Measurements from ENCODE around the gene ANKMY1. TPM values are rescaled to one million over a fixed set of nuclear protein-coding genes. Genes with fewer than 3 reads are reported as not detected.

Gene ANKMY1
- polyA plus RNA-seq, 3 donors, result 2.1 to 22.9 (median 2.9) TPM

DNA sequence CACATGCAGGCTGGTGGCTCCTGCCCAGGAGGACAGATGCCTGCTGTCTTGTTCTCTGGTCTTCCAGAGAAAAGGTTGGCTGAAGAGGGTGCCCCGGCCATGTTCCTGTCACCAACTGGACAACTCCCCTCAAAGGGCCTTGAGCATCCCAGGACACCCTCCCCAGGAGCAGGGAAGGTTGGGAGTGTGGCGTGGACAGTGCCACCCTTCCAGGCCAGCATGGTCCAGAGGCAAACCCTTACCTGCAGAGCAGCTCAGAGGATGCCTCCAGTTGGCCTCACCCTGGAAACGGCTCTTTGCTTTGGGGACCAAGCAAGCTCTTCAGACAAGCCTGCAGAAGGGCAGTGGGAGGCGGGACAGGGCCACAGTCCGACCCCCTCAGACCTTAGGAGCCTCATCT lies 127.2 kb downstream of the ANKMY1 start:
- H3K27me3 ChIP-seq (ENCODE audit: control insufficient read depth in 2 of 2, insufficient read depth in 2 of 2, low read length in 2 of 2), result peaks cover 3 to 17% of the 10 kb centered on the region in 2 donors
- intact Hi-C loops (cut with micrococcal nuclease), result loop anchor here in 1 of 2 donors (10.0 kb wide), 1 partner anchor 196 kb away; no protein-coding TSS in a partner anchor

DNA sequence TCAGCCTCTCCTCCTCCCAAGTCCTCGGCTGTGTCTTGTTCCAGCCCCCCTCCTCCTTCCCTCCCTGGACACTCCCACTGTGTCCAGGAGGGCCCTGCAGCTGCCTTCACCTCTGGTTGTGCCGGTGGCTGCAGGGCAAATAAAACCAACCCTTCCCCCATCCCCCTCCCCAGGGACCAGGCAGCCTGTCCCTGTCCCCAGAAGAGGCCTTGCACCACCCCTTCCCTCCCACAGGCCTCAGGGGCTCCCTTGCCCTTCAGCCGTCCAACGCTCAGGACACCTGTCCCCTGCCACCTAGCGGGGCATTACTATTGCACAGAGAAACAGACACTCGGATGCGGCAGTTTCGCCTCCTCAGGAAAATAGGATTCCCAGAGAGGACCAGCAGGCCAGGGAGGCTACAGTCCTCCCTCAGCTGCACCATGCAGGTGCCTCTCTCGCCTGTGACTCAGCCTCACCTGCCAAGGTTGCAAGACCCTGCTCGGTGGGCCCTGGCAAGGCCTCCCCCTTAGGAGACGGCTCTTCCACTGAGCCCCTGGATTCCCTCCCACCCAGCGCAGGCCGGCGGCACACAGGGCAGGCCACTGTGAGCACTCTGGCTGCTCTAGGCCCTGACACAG lies 127.8 kb downstream of the ANKMY1 start:
- intact Hi-C loops (cut with micrococcal nuclease), result loop anchor here in 1 of 2 donors (10.0 kb wide), 1 partner anchor 195 kb away; no protein-coding TSS in a partner anchor
- Histone ChIP-seq H3K79me2 (ENCODE audit: insufficient read depth, low read length) (no peaks in the 10 kb centered on the region), H4K20me1 (ENCODE audit: insufficient read depth, low read length) (no peaks in the 10 kb centered on the region), H3K4me2 (replicated peaks; ENCODE audit: extremely low read depth, low read length, poor library complexity, severe bottlenecking) (no peak overlapping the region), H3K9me3 (replicated peaks in 1 of 2; ENCODE audit: control insufficient read depth in 1 of 2, insufficient read depth in 1 of 2, low read length in 2 of 2) (peaks cover 7 to 8% of the 10 kb centered on the region in 2 donors), H2AFZ (ENCODE audit: insufficient read depth, low read depth, low read length, poor library complexity, severe bottlenecking) (no peak overlapping the region), H3K9ac (ENCODE audit: insufficient read depth, low read length, poor library complexity, severe bottlenecking) (no peak overlapping the region), H3K4me1 (ENCODE audit: control insufficient read depth in 1 of 2, insufficient read depth in 2 of 2, low read length in 2 of 2) (peaks cover 0 to 6% of the 10 kb centered on the region in 2 donors), H3K4me3 (replicated peaks in 1 of 3; ENCODE audit: low read depth in 2 of 3, low read length in 3 of 3) (no peak overlapping the region), H3K27ac (ENCODE audit: low read depth in 1 of 2, low read length in 2 of 2) (no peak overlapping the region), H3K36me3 (replicated peaks in 1 of 2; ENCODE audit: control insufficient read depth in 1 of 2, insufficient read depth in 2 of 2, low read length in 2 of 2) (no peaks in the 10 kb centered on the region), H3K27me3 (ENCODE audit: control insufficient read depth in 2 of 2, insufficient read depth in 2 of 2, low read length in 2 of 2) (peaks cover 3 to 17% of the 10 kb centered on the region in 2 donors)
- Mint-ChIP-seq H3K27ac (no peak overlapping the region), H3K27me3 (ENCODE audit: low read depth in 3 of 3) (peaks cover 14 to 38% (median 25%) of the 10 kb centered on the region in 3 donors), H3K36me3 (no peaks in the 10 kb centered on the region), H3K4me3 (no peak overlapping the region), H3K4me1 (peaks cover 4% of the 10 kb centered on the region), H3K9me3 (peaks cover 3 to 19% (median 11%) of the 10 kb centered on the region in 7 donors)
- TF ChIP-seq CTCF (IDR thresholded peaks at IDR 0.05), result no peak
- WGBS (ENCODE audit: insufficient coverage), result 84% methylated on average over 11 of the region's 14 CpGs
- DNase-seq, result no peak

More for the DNA sequence above, 127.2 kb downstream of the ANKMY1 start:
- 87% methylated on average over 3 of the region's 5 CpGs for WGBS (ENCODE audit: insufficient coverage)
- Mint-ChIP-seq H3K36me3 (no peaks in the 10 kb centered on the region), H3K4me1 (peaks cover 4% of the 10 kb centered on the region), H3K27me3 (ENCODE audit: low read depth in 3 of 3) (peaks cover 14 to 40% (median 25%) of the 10 kb centered on the region in 3 donors), H3K9me3 (peaks cover 0 to 15% (median 8%) of the 10 kb centered on the region in 7 donors), H3K4me3 (no peak overlapping the region), H3K27ac (no peak overlapping the region)
- no peak overlapping the region for H3K27ac ChIP-seq (ENCODE audit: low read depth in 1 of 2, low read length in 2 of 2)
- peaks cover 5 to 7% of the 10 kb centered on the region in 2 donors for H3K9me3 ChIP-seq (replicated peaks in 1 of 2; ENCODE audit: control insufficient read depth in 1 of 2, insufficient read depth in 1 of 2, low read length in 2 of 2)
- no peaks in the 10 kb centered on the region for H3K79me2 ChIP-seq (ENCODE audit: insufficient read depth, low read length)
- no peak overlapping the region for H3K9ac ChIP-seq (ENCODE audit: insufficient read depth, low read length, poor library complexity, severe bottlenecking)
- H3K4me1 ChIP-seq (ENCODE audit: control insufficient read depth in 1 of 2, insufficient read depth in 2 of 2, low read length in 2 of 2), result peaks cover 0 to 7% of the 10 kb centered on the region in 2 donors
- no peaks in the 10 kb centered on the region for H4K20me1 ChIP-seq (ENCODE audit: insufficient read depth, low read length)
- no peak overlapping the region for H2AFZ ChIP-seq (ENCODE audit: insufficient read depth, low read depth, low read length, poor library complexity, severe bottlenecking)
- H3K36me3 ChIP-seq (replicated peaks in 1 of 2; ENCODE audit: control insufficient read depth in 1 of 2, insufficient read depth in 2 of 2, low read length in 2 of 2), result no peaks in the 10 kb centered on the region
- TF ChIP-seq CTCF (IDR thresholded peaks at IDR 0.05), result no peak
- H3K4me2 ChIP-seq (replicated peaks; ENCODE audit: extremely low read depth, low read length, poor library complexity, severe bottlenecking), result no peak overlapping the region
- no peak for DNase-seq
- H3K4me3 ChIP-seq (replicated peaks in 1 of 3; ENCODE audit: low read depth in 2 of 3, low read length in 3 of 3), result no peak overlapping the region

Small RNA genes within 50 kb of the gene (small RNA-seq; reads per million reads assigned to genes)
- 1.2 reads per million for gene MIR149 (ENCODE audit: insufficient read length, low read depth)

Other genes with a start within 250 kb of the ANKMY1 start
- under 1 TPM in 1 of 3 donors, not detected in 2; 0.08 TPM for gene GPC1, start 122.3 kb downstream of the ANKMY1 start, polyA plus RNA-seq
- 10 to 100 TPM; 10.8 to 17.7 (median 17.1) TPM for gene DUSP28, start 2.4 kb upstream of the ANKMY1 start, polyA plus RNA-seq
- 100 to 1,000 TPM in 1 of 3 donors, 10 to 100 TPM in 2; 15.4 to 100 (median 36.4) TPM for gene RNPEPL1, start 10.5 kb upstream of the ANKMY1 start, polyA plus RNA-seq
- 10 to 100 TPM in 1 of 3 donors, 1 to 10 TPM in 2; 7.3 to 57.0 (median 7.4) TPM for gene CAPN10, start 28.7 kb upstream of the ANKMY1 start, polyA plus RNA-seq
- gene GPR35, start 67.5 kb upstream of the ANKMY1 start, polyA plus RNA-seq, result 10 to 100 TPM; 30.6 to 37.8 (median 36.3) TPM
- gene AQP12B, start 124.9 kb upstream of the ANKMY1 start, polyA plus RNA-seq, result not detected
- gene AQP12A, start 133.9 kb upstream of the ANKMY1 start, polyA plus RNA-seq, result not detected

Measured in CD14-positive monocyte (primary cell).